Sigmoid colon (tissue), 7 donors: Measurements from ENCODE around the gene FANCE. TPM values are rescaled to one million over a fixed set of nuclear protein-coding genes. Genes with fewer than 3 reads are reported as not detected.
A peak's percentile ranks its signal among the peaks of the same experiment; 100 is the strongest.

ENCODE experiments used
- DNase-seq: peaks from one replicate; pipeline ENCODE4 v3.0.0-alpha.2; 2019
- H3K27ac ChIP-seq, 4 donors: fragments of 200-600 bp; sonication (generic); one replicate each; pipeline ENCODE4 v1.5.1; 2016 to 2019; ENCODE audit warnings: mild to moderate bottlenecking in 1 of 4
- H3K27me3 ChIP-seq, 3 donors: fragments of 200-600 bp; sonication (generic); one replicate each; pipeline ENCODE4 v1.5.1; 2019; ENCODE audit warnings: mild to moderate bottlenecking in 1 of 3
- H3K36me3 ChIP-seq, 4 donors: fragments of 200-600 bp; sonication (generic); one replicate each; pipeline ENCODE4 v1.5.1; 2016 to 2019
- H3K4me1 ChIP-seq, 4 donors: fragments of 200-600 bp; sonication (generic); one replicate each; pipeline ENCODE4 v1.5.1; 2017 to 2019
- H3K4me3 ChIP-seq, 4 donors: fragments of 200-600 bp; sonication (generic); one replicate each; pipeline ENCODE4 v1.5.1; 2017 to 2019; ENCODE audit warnings: mild to moderate bottlenecking in 2 of 4, moderate library complexity in 1 of 4
- H3K9me3 ChIP-seq, 4 donors: fragments of 200-600 bp in 3 of 4; sonication (generic) in 3 of 4; one replicate each; pipeline versions ENCODE4 v1.5.1 to v1.6.1; 2013 to 2019
- EP300 ChIP-seq, 4 donors: sonication (generic); formaldehyde crosslinking; IDR thresholded peaks; one replicate each; pipeline ENCODE4 v1.6.1; 2017; ENCODE audit warnings: antibody characterized with exemption in 4 of 4
- POLR2A ChIP-seq, 2 donors: fragments of 450-650 bp; IDR thresholded peaks; one replicate each; pipeline ENCODE4 v1.6.1; 2016; ENCODE audit warnings: antibody characterized with exemption in 2 of 2, mild to moderate bottlenecking in 2 of 2, moderate library complexity in 2 of 2
- POLR2AphosphoS5 ChIP-seq, 4 donors: sonication (generic); formaldehyde crosslinking; IDR thresholded peaks; one replicate each; pipeline ENCODE4 v1.6.1; 2017; ENCODE audit warnings: antibody characterized with exemption in 4 of 4
- WGBS, 2 donors: extraction: QIAGEN DNeasy Blood & Tissue Kit; methylation state at CpG; one replicate each; pipeline ENCODE4 v1.1.7; 2013; 5-methylcytosine and 5-hydroxymethylcytosine counted together
- intact Hi-C: fragments of 100-400 bp; cut with DNase I; formaldehyde crosslinking; loops from one replicate; pipeline ENCODE4 v1.15.1; 2023
- polyA plus RNA-seq, 3 donors: library from polyadenylated mRNA; stranded (reverse); fragments of 200-250 nt; gene quantifications; one replicate each; pipeline ENCODE4 v1.2.3, GENCODE V29; 2013
- total RNA-seq, 4 donors: library from RNA; depleted of rRNA; stranded (reverse); fragments of >200 nt; gene quantifications; one replicate each; pipeline ENCODE4 v1.1.0, GENCODE V29; 2016
- TF ChIP-seq, protein P1 (sequence below), 4 experiments: fragments of 450-650 bp in 3 of 4; fragments of 200-600 bp in 1 of 4; IDR thresholded peaks; one replicate each; pipeline ENCODE4 v1.5.1; 2016 to 2019; ENCODE audit warnings: antibody characterized with exemption in 4 of 4, mild to moderate bottlenecking in 3 of 4, moderate library complexity in 2 of 4
- donor health status: healthy with polysubstance abuse.
- donor health status: Bipolar disorder and iron deficiency.
- donor health status: healthy.

FANCE gene
- total and polyA plus RNA-seq, 7 donors: 2.4 to 5.2 (median 3.6) TPM

DNA sequence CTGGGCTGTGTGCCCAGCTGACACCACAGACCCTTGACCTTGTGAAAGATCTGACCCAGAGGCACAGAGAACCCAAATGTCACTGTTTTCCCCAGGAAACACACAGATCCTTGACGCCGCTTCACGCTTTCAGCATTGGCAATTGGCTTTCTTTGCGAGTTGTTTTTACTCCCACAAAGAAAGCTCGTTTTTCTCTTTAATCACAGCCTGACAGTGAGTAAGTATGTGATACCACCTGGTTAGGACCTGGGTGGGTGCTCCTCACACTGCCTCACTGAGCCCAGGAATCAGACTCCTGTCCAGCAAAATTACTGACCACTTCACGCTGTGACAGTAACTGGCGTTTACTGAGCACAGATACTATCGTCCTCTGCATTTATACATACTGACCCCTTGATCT is 29.1 kb downstream of the FANCE start:
- DNase-seq: no peak
- Histone ChIP-seq H3K9me3 (no peaks in the 10 kb centered on the region), H3K27me3 (no peaks in the 10 kb centered on the region), H3K4me3 (no peak overlapping the region), H3K36me3 (peaks cover 4 to 90% (median 50%) of the 10 kb centered on the region in 4 donors), H3K27ac (peak overlapping the region; percentile 5 to 100 (median 100)), H3K4me1 (peaks cover 0 to 44% (median 27%) of the 10 kb centered on the region in 4 donors)
- TF ChIP-seq POLR2A (IDR thresholded peaks at IDR 0.05) (no peak), POLR2AphosphoS5 (IDR thresholded peaks at IDR 0.05) (no peak), EP300 (IDR thresholded peaks at IDR 0.05) (no peak)
- TF ChIP-seq, protein P1, sequence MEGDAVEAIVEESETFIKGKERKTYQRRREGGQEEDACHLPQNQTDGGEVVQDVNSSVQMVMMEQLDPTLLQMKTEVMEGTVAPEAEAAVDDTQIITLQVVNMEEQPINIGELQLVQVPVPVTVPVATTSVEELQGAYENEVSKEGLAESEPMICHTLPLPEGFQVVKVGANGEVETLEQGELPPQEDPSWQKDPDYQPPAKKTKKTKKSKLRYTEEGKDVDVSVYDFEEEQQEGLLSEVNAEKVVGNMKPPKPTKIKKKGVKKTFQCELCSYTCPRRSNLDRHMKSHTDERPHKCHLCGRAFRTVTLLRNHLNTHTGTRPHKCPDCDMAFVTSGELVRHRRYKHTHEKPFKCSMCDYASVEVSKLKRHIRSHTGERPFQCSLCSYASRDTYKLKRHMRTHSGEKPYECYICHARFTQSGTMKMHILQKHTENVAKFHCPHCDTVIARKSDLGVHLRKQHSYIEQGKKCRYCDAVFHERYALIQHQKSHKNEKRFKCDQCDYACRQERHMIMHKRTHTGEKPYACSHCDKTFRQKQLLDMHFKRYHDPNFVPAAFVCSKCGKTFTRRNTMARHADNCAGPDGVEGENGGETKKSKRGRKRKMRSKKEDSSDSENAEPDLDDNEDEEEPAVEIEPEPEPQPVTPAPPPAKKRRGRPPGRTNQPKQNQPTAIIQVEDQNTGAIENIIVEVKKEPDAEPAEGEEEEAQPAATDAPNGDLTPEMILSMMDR (IDR thresholded peaks at IDR 0.05): no peak
- intact Hi-C loops: no loop called here
- whole genome bisulfite sequencing, 2 donors: 83 to 90% methylated on average over 8 of the region's 8 CpGs

DNA sequence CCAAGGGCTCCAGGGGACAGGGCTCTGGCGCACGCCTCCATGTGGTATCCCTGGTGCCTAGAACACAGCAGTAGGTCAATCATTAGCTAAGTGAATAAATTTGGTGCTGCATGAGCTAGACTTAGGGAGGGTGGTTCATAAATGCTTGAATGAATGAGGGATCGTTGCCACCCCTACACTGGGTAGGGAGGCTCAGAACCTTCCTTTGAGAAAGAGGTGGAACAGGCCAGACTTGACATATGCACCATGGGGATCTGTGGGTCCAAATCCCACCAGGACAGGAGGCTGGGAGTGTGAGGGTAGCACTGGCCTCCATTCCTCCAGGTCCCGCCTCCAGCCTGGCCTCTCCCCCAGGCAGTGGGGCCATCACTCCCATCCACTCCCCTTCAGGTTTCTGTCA is 30.9 kb downstream of the FANCE start:
- intact Hi-C loops: no loop called here
- DNase-seq: no peak
- peaks cover 4 to 71% (median 36%) of the 10 kb centered on the region in 4 donors for H3K36me3 ChIP-seq

DNA sequence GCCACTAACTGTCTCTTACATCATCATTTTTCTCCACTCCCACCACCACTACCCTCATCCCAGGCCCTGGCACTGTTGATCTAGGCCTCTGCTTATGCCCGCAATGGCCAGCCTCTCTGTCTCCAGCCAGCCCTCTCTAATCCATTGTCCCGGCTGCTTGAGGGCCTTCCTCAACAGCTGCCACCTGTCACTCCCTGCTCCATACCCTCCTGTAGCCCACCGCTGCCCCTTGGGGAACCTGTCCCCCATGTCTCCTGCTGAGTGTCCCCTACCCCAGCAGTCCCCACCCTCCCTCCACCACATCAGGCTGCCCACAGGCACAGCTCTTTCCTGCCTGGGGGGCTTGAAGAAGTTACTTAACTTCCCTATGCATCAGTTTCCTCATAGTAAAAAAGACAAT is 31.4 kb downstream of the FANCE start:
- no peaks in the 10 kb centered on the region for H3K9me3 ChIP-seq
- H3K4me1 ChIP-seq: peaks cover 0 to 67% (median 49%) of the 10 kb centered on the region in 4 donors
- peak overlapping the region; percentile 100 for H3K27ac ChIP-seq
- H3K27me3 ChIP-seq: no peaks in the 10 kb centered on the region
- 89 to 92% methylated on average over 3 of the region's 3 CpGs for WGBS, 2 donors
- intact Hi-C loops: no loop called here
- DNase-seq: peak; percentile 61
- TF ChIP-seq, protein P1 (IDR thresholded peaks at IDR 0.05): no peak
- TF ChIP-seq POLR2AphosphoS5 (IDR thresholded peaks at IDR 0.05) (no peak), POLR2A (IDR thresholded peaks at IDR 0.05) (no peak), EP300 (IDR thresholded peaks at IDR 0.05) (no peak)
- peaks cover 4 to 67% (median 32%) of the 10 kb centered on the region in 4 donors for H3K36me3 ChIP-seq
- no peak overlapping the region for H3K4me3 ChIP-seq

More for the DNA sequence above, 30.9 kb downstream of the FANCE start:
- peak overlapping the region; percentile 100 for H3K27ac ChIP-seq
- peaks cover 0 to 62% (median 45%) of the 10 kb centered on the region in 4 donors for H3K4me1 ChIP-seq
- H3K27me3 ChIP-seq: no peaks in the 10 kb centered on the region
- WGBS, 2 donors: 87 to 96% methylated on average over 4 of the region's 4 CpGs
- H3K4me3 ChIP-seq: no peak overlapping the region
- no peak for TF ChIP-seq EP300 (IDR thresholded peaks at IDR 0.05)
- TF ChIP-seq, protein P1 (IDR thresholded peaks at IDR 0.05): no peak
- no peak for TF ChIP-seq POLR2A (IDR thresholded peaks at IDR 0.05)
- no peak for TF ChIP-seq POLR2AphosphoS5 (IDR thresholded peaks at IDR 0.05)
- H3K9me3 ChIP-seq: no peaks in the 10 kb centered on the region

DNA sequence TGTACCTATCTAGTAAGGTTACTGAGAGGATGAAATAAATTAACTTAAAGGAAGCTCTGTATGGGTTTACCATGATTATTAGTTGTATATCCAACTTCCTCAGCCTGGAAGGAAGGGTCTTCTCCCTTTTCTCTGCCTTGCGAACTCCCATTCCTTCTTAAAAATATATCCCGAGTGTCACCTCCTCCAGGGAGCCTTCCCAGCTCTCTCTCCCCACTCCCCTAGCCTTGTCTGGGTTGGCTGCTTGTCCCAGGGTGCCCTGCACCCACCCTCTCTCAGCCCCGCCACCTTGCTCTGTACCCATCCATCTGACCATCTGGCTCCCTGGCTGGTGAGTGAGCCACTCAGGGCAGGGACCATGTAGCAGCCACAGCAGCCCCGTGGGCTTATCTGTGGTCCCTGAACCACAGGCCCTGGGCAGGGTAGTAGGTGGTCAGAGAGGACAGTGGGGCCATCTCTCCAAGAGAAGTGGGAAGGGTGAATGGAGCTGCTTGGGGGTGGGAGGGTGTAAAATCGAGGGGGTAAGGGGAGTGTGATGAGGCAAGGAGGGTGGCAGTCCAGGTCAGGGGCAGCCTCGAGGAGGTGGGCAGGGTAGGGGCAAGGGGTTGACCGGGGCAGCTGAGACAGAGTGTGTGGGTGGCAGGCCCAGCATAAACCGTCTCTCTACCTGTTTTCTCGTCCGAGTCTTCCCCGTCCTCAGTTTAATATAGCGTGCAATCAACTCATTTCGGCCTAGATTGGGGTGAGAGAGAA is 31.9 kb downstream of the FANCE start:
- 87 to 89% methylated on average over 13 of the region's 13 CpGs for WGBS, 2 donors
- Histone ChIP-seq H3K27me3 (no peaks in the 10 kb centered on the region), H3K36me3 (peaks cover 4 to 61% (median 30%) of the 10 kb centered on the region in 4 donors), H3K27ac (peak overlapping the region; percentile 100), H3K9me3 (no peaks in the 10 kb centered on the region), H3K4me3 (no peak overlapping the region), H3K4me1 (peaks cover 0 to 72% (median 55%) of the 10 kb centered on the region in 4 donors)
- TF ChIP-seq POLR2AphosphoS5 (IDR thresholded peaks at IDR 0.05): no peak
- TF ChIP-seq EP300 (IDR thresholded peaks at IDR 0.05): no peak
- TF ChIP-seq, protein P1 (IDR thresholded peaks at IDR 0.05): no peak
- TF ChIP-seq POLR2A (IDR thresholded peaks at IDR 0.05): no peak
- intact Hi-C loops: loop anchor here (2.0 kb wide), 1 partner anchor 13 kb away; no protein-coding TSS in a partner anchor
- DNase-seq: no peak
